HS-27A (cell line): ENCODE data around the gene CNP.
"Not testable (repeated sequence)": the region's sequence is repeated elsewhere in the genome, so short reads cannot be mapped to it uniquely, and the experiment has no call there.

ENCODE experiments used
- DNase-seq: peaks from one replicate; pipeline ENCODE4 v3.0.0-alpha.2; 2012; ENCODE audit warnings: low read depth, missing footprints

The CNP gene

DNA sequence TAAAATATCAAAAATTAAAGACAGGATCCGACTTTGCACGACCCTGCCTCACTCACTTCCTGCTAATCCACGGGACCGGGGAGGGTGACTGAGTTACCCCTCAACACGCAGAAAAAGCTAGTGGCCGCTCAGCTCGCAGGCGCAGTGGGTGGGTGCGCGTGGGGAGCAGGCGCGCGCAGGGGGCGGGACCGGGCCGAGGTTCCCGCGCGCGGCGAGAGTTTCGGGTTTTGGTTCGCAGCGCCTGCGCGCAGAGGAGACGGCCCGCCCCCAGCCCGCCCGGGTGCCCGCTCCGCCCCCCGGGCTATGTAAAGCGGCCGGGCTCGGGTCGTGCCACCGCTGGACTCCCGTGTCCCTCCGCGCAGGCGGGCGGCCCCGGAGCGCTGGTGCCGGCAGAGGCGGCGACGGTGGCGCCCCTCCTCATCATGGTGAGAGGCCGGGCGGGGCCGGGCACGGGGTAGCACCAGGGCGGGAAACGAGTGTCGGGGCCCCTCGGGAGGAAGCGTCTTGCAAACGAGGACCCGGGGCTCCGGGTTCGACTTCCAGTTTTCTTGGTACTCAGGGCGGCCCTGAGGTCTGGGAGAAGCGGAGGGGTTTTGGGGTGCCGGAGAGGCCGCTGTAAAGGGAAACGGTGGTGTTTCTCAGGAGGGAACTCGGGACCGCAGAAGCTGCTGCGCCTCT lies at the start of gene CNP:
TSS of gene CNP (plus strand) at position 333 of the 678 bp plus-strand sequence. CDS start at position 423, 90 bp downstream.
- peak; percentile 22 for DNase-seq

DNA sequence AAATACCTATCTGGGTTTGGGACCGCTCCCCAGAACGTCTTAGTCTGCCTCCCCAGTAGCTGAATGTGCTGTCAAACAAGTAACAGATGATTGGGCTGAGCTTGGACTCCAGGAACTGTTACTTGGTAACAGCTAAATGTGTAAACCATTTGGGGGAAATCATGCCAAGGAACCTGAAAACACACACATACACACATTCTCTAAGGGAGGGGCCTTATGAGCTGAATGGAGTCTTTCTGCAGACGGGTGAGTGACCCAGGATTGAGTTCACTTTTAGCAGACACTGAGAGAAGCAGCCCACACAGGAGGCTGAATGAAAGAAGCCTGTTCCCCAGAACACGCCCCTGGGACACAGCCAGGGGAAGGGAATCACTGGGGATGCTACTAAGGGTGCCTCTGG lies 49.4 kb upstream of the CNP start:
- no peak for DNase-seq

GRCh38 chr17:41917679-41918313 lies 48.8 kb upstream of the CNP start:
- DNase-seq: peak; percentile 24

DNA sequence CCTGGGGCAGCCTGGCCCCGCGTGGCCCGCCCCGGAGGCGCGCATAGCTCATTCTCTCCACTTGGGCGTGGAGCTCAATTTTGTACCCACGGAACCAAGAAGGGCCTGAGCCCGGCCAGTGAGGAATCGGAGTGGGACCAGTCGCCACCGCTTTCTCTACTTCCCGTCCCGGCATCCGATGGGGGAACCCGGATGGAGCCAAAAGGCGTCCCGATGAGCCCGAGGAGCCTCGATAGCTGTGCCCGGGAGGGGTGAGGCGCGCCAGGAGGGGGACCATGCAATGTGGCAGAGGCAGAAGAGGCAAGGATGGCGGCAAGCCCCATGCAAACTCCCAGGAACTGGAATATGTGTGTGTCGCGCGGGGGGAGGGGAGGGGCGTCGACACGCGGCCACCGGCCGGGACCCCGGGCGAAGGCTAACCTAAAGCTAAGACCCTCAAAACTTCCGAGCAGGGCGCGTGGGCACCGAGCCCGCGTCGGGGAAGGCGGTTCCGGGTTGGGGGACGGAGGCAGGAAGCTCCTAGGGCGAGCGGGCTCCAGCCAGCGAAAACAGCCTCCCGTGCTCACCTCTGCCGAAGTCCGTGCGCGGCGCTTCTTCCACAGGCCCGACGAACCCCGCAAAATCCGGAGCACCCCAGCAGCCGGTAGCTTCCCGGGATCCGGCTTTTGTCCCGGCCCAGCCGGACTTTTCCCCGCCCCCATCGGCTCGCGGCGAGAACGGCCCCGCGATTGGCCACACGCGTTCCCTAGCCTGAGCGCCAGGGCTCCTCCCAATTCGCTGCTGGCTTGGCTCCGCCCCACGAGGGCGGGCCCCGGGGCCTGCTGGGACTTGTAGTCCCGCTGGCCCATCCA lies 48.1 kb upstream of the CNP start, which contains the start of gene ACLY:
TSS of gene ACLY (minus strand) at position 638 of the 851 bp plus-strand sequence. CDS start 5,078 bp downstream, outside the sequence.
- DNase-seq: peak; percentile 72

DNA sequence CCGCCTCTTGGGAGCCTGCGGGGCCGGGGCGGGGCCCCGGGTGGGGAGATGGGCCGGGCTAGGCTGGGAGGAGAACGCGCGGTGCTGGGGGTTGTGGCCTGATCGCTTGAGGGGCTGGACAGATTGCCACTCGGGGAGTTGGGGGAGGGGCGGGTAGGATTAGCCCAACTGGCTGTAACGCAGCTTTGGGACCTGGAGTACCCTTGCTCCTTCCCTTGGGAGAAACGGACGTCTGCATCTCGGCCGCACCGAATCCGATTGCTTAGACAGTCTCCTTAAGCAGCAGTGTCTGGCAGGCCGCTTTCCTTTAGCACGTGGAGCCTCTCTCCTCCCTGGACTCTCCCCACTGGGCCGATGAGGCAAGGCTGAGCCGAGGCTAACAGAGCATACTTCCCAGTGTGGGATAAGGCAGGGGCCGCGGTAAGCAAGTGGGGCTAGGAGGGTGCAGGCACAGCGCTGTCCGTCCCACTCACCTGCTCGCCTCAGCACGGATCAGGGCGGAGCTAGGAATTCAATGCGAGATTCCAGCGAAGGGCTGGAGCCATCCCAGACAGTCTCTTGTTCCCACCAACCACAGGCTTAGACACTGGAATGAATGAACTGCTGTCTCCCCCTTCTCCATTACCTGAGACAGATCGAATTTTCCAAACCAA lies 47.3 kb upstream of the CNP start:
- no peak for DNase-seq

DNA sequence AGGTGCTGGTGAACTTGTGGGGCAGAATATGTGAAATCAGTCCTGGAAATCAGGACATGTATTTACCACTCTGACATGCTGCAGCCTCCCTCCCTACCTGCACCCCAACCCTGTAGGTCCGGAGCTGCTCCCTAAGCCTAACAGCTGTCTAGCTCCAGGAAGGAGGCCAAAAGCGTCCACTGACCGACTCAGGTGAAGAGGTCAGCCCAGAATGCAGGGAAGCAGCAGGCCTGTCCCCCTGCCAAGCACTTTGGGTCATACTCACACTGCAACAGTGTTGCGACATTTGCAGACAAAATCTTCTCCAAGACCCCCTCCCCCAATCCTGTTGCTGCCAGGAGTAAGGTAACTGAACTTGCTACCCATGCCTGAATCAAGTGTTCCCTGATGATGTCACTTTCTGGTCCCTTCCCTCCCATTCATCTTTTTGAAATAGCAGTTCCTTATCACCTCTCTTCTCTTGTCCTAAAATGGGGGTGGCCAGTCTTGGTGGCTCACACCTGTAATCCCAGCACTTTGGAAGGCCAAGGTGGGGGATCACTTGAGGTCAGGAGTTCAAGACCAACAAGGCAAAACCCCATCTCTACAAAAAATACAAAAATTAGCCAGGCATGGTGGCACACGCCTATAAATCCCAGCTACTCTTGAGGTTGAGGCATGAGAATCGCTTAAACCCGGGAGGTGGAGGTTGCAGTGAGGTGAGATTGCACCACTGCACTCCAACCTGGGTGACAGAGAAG lies 46.6 kb upstream of the CNP start:
- no peak for DNase-seq

DNA sequence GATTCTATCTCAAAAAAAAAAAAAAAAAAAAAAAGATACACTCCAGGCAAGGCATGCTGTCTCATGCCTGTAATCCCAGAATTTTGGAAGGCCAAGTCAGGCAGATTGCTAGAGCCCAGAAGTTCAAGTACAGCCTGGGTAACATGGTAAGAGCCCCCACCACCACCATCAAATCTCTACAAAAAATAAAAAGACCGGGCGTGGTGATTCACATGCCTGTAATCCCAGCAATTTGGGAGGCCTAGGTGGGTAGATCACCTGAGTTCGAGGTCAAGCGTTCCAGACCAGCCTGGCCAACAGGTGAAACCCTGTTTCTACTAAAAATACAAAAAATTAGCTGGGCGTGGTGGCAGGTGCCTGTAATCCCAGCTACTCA lies 46.0 kb upstream of the CNP start:
- DNase-seq: no peak

GRCh38 chr17:41925991-41926590 lies 40.5 kb upstream of the CNP start:
- DNase-seq: no peak

GRCh38 chr17:41928693-41929251 lies 37.8 kb upstream of the CNP start:
- no peak for DNase-seq

DNA sequence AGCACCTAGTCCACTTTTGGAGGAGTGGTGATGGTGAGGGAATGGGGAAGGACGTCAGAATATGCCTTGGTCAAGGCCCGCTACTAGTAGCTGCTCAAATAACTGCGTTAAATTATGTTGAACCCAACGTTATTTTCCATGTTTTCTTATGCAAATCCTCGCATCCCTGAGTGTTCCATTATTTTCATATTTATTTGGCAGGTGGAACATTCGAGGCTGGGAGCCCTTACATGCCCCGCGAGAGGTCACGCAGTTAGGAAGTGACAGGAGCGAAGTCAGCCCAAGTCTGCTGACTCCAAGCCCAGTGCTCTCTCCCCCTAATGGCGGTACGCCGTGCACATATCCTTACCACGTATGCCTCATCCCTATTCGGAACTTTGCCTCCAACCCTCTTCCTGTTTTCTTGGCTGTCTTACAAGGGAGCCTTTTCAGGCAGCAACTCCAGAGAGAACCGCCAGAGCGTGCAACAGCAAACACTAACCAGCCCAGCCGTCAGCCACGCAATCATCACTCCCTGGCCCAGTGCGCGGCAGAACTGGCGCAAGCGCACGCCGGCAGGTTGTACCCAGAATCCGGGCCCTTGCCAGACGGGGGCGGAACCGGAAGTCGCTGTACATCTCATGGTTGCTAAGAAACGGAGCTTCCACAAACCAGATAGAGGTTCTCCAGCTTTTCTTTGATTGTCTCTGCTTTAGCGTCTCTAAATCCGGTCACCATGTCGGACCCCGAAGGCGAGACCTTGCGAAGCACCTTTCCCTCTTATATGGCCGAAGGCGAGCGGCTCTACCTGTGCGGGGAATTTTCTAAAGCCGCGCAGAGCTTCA lies 36.4 kb upstream of the CNP start, which contains the start of gene ODAD4:
TSS of gene ODAD4 (plus strand) at position 609 of the 824 bp plus-strand sequence. CDS start at position 716, 107 bp downstream.
- DNase-seq: peak; percentile 64

DNA sequence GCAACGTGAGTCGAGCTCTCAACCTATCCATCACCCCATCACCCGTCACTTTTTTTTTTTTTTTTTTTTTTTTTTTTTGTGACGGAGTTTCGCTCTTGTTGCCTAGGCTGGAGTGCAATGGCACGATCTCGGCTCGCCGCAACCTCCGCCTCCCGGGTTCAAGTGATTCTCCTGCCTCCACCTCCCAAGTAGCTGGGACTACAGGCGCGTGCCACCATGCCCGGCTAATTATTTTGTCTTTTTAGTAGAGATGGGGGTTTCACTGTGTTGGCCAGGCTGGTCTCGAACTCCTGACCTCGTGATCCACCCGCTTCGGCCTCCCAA lies 35.8 kb upstream of the CNP start:
- DNase-seq: not testable (repeated sequence)

GRCh38 chr17:41931715-41932114 lies 34.9 kb upstream of the CNP start:
- not testable (repeated sequence) for DNase-seq

DNA sequence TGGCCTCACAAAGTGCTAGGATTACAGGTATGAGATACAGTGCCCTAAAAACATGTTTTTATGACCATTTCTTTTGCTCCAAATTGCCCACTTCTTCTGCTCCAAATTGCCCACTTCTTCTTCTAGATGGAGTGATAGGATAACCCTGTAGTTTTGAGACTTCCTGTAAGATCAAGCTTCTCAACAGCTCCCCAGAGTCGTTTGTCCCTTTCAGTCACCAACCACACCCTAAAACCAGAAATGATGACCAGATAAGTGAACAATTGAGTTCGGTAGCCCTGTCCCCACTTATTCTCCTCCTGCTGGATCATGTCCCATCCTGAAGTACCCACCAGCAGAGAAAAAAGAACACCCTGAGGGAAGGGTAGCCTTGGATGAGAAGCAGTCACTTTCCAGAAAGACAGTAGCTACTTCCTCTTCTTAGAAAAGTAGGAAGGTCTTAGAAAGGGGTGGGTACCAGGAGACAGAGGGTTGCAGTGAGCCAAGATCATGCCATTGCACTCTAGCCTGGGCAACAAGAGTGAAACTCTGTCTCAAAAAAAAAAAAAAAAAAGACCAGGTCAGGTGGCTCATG lies 33.7 kb upstream of the CNP start:
- DNase-seq: no peak

- DNase-seq: no peak
Measured at GRCh38 chr17:41935641-41936040, 31.0 kb upstream of the CNP start.

DNA sequence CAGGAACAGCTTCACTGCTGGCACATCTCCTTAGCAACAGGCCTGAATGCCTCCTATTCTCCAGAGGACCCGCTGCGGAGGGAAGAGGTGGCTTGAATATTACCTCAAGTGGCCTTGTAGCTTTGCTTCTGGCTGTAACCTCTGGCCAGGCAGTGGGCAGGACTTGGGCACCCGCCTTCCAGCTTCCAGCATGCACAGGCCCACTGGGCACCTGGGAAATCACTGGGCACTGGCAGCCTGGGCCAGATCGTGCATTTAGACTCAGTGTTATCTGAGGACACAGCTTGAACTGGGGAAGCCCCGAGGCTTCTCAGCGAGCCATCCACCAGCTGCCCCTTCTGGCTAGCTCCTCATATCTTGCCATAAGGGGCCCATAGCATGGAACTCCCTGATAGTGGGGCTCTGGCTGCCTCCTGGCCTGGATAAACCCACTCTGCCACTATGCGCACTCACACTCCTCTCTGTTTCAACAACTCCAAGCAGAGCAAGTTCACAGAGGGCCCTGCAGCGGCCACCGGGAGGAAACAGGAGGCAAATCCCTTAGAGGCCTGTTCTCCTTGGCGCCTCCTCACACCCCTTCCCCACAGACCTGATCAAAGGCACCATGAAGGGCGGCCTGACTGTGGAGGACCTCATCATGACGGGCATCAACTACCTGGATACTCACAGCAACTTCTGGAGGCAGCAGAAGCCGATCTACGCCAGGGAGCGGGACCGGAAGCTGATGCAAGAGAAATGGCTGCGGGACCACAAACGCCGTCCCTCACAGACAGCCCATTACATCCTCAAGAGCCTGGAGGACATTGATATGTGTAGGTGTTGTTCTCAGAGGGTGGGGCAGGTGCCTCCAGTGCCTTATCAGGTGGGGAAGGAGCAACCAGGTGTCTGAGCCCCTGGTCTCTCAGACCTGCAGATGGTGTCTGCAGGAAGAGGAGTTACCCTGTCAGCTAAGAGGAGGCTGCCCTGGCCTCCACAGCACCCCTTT lies 28.3 kb upstream of the CNP start:
- no peak for DNase-seq

DNA sequence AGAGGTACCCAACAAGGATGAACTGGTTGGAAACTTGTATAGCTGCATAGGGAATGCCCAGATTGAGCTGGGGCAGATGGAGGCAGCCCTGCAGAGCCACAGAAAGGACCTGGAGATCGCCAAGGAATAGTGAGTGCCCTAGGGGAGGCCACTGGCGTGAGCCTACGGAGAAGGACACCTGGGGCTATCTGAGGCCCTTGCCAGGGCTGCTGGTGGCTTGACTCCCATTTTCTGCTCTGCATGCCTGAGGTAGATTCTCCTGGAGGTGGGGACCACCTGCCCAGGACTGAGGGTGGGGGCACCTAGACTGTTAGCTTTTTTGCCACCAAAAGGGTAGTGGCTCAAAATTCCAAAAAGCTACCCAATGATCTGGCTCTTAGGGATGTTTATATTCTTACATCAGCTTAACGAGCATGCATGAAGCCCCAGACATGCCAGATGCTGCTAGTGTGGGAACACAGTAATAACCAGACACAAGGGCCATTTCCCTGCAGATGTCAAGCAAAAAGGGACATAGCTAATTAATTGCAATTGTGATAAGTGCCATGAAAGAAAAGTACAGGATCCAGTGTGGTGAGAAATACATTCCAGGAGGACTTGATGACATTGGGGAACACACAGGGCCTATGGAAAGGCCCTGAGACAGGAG lies 27.4 kb upstream of the CNP start:
- DNase-seq: no peak

DNA sequence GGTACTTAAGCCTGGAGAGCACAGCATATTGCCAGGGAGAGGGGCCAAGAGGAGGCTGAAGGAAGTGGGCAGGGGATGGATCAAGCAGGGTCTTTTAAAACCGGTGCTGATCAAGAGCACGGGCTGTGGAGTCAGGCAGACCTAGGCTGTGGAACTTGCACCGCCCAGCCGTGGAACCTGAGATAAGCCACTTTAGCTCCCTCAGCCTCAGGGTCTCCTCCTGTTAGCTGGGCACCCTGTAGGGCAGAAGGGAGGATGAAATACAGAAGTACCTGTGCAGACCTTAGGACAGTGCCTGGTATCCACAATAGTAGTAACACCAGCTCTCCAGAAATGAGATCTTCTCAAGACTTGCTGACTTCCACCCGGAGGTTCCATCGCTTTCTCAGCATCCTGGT lies 26.9 kb upstream of the CNP start:
- no peak for DNase-seq

GRCh38 chr17:41941168-41941567 lies 25.4 kb upstream of the CNP start:
- no peak for DNase-seq
